DOHH2 (cell line): Measurements from ENCODE around the gene SLC9C2.

Experiments
- H3F3A ChIP-seq: fragments of 200-600 bp; sonication (generic), shearing (Covaris generic); 2 replicates; pipeline ENCODE4 v1.6.0; 2016; ENCODE audit warnings: antibody characterized with exemption, mild to moderate bottlenecking; ENCODE audit not compliant: control insufficient read depth, insufficient read depth
- H3K27ac ChIP-seq: fragments of 200-600 bp; sonication (generic); 2 replicates; pipeline ENCODE4 v1.5.1; 2014; ENCODE audit warnings: low read depth, mild to moderate bottlenecking, low read length, moderate library complexity
- H3K27me3 ChIP-seq: fragments of 200-600 bp; sonication (generic); 2 replicates; pipeline ENCODE4 v1.6.1; 2014; ENCODE audit warnings: mild to moderate bottlenecking, low read length, mixed read lengths; ENCODE audit not compliant: control insufficient read depth
- H3K36me3 ChIP-seq: fragments of 200-600 bp; sonication (generic); 2 replicates; pipeline ENCODE4 v1.6.1; 2014; ENCODE audit warnings: mild to moderate bottlenecking, low read length, moderate library complexity, mixed read lengths; ENCODE audit not compliant: control insufficient read depth
- H3K4me1 ChIP-seq: fragments of 200-600 bp; sonication (generic); 2 replicates; pipeline ENCODE4 v1.6.1; 2014; ENCODE audit warnings: mild to moderate bottlenecking, low read length, mixed read lengths; ENCODE audit not compliant: control insufficient read depth
- H3K4me2 ChIP-seq: fragments of 200-600 bp; sonication (generic); 2 replicates; pipeline ENCODE4 v1.6.0; 2014; ENCODE audit warnings: mild to moderate bottlenecking, low read length, moderate library complexity
- H3K4me3 ChIP-seq: fragments of 200-600 bp; sonication (generic); 2 replicates; pipeline ENCODE4 v1.5.1; 2014; ENCODE audit warnings: mild to moderate bottlenecking, low read length, mixed read lengths
- H3K79me2 ChIP-seq: fragments of 200-600 bp; sonication (generic); 2 replicates; pipeline ENCODE4 v1.6.1; 2014; ENCODE audit warnings: mild to moderate bottlenecking, low read length, mixed read lengths; ENCODE audit not compliant: control insufficient read depth
- H3K9me2 ChIP-seq: fragments of 200-600 bp; sonication (generic); replicated peaks from 2 replicates; pipeline ENCODE4 v1.6.1; 2014; ENCODE audit warnings: mild to moderate bottlenecking, low read length, mixed read lengths; ENCODE audit not compliant: control insufficient read depth
- H3K9me3 ChIP-seq: fragments of 200-600 bp; sonication (generic); 2 replicates; pipeline ENCODE4 v1.6.1; 2014; ENCODE audit warnings: antibody characterized with exemption, low read length, mixed read lengths; ENCODE audit not compliant: control insufficient read depth, insufficient read depth
- H4K20me1 ChIP-seq: fragments of 200-600 bp; sonication (generic); 2 replicates; pipeline ENCODE4 v1.6.0; 2014; ENCODE audit warnings: low read depth, mild to moderate bottlenecking, antibody characterized with exemption, low read length, moderate library complexity; ENCODE audit not compliant: control insufficient read depth, insufficient read depth
- CTCF ChIP-seq: fragments of 200-600 bp; sonication (generic); IDR thresholded peaks from one replicate; pipeline ENCODE4 v1.5.1; 2014; ENCODE audit warnings: antibody characterized with exemption, mild to moderate bottlenecking, low read depth, low read length; ENCODE audit not compliant: poor library complexity, severe bottlenecking
- EZH2phosphoT487 ChIP-seq: fragments of 200-600 bp; sonication (generic); IDR thresholded peaks from 2 replicates; pipeline ENCODE4 v1.6.1; 2017; ENCODE audit warnings: borderline replicate concordance, mild to moderate bottlenecking, antibody characterized with exemption, low read length, moderate library complexity, mixed read lengths

Gene SLC9C2

GRCh38 chr1:173491508-173491907 is 111.4 kb downstream of the SLC9C2 start:
- no peak overlapping the region for H3K4me2 ChIP-seq

GRCh38 chr1:173489929-173490328 is 112.9 kb downstream of the SLC9C2 start:
- TF ChIP-seq CTCF (no peak), EZH2phosphoT487 (no peak)
- Histone ChIP-seq H3K27ac (no peak overlapping the region), H3K4me2 (no peak overlapping the region), H3K27me3 (no peaks in the 10 kb centered on the region), H3K9me3 (no peaks in the 10 kb centered on the region), H3K36me3 (peaks cover 44% of the 10 kb centered on the region), H3K4me1 (no peaks in the 10 kb centered on the region), H4K20me1 (no peaks in the 10 kb centered on the region), H3K4me3 (no peak overlapping the region), H3K9me2 (no peaks in the 10 kb centered on the region), H3F3A (0 out of 2 replicates have a peak, but pooled peaks cover 4% of the 10 kb centered on the region), H3K79me2 (no peaks in the 10 kb centered on the region)

More at GRCh38 chr1:173491508-173491907, 111.4 kb downstream of the SLC9C2 start:
- no peaks in the 10 kb centered on the region for H3K9me3 ChIP-seq
- no peaks in the 10 kb centered on the region for H3K27me3 ChIP-seq
- no peaks in the 10 kb centered on the region for H4K20me1 ChIP-seq
- no peaks in the 10 kb centered on the region for H3K4me1 ChIP-seq
- TF ChIP-seq CTCF (no peak), EZH2phosphoT487 (no peak)
- 0 out of 2 replicates have a peak, but pooled peaks cover 4% of the 10 kb centered on the region for H3F3A ChIP-seq
- H3K9me2 ChIP-seq, result no peaks in the 10 kb centered on the region
- H3K79me2 ChIP-seq, result no peaks in the 10 kb centered on the region
- H3K36me3 ChIP-seq, result peaks cover 28% of the 10 kb centered on the region
- no peak overlapping the region for H3K4me3 ChIP-seq
- H3K27ac ChIP-seq, result no peak overlapping the region

- 0 out of 2 replicates have a peak, but pooled peaks cover 4% of the 10 kb centered on the region for H3F3A ChIP-seq
- peaks cover 52% of the 10 kb centered on the region for H3K36me3 ChIP-seq
- no peak overlapping the region for H3K27ac ChIP-seq
Measured at GRCh38 chr1:173489149-173489600, 113.7 kb downstream of the SLC9C2 start.

More at GRCh38 chr1:173489149-173489600, 113.7 kb downstream of the SLC9C2 start:
- Histone ChIP-seq H3K27me3 (no peaks in the 10 kb centered on the region), H4K20me1 (no peaks in the 10 kb centered on the region), H3K79me2 (no peaks in the 10 kb centered on the region), H3K9me2 (no peaks in the 10 kb centered on the region), H3K9me3 (no peaks in the 10 kb centered on the region), H3K4me3 (no peak overlapping the region), H3K4me2 (no peak overlapping the region), H3K4me1 (no peaks in the 10 kb centered on the region)
- no peak for TF ChIP-seq CTCF
- no peak for TF ChIP-seq EZH2phosphoT487
